Karpas-422 (cell line): ENCODE data around the gene FAM3D. TPM values are rescaled to one million over a fixed set of nuclear protein-coding genes. Genes with fewer than 3 reads are reported as not detected.
"Not testable (repeated sequence)": the region's sequence is repeated elsewhere in the genome, so short reads cannot be mapped to it uniquely, and the experiment has no call there.

Experiments used
- DNase-seq: peaks from one replicate; pipeline ENCODE4 v3.0.0-alpha.2; 2015
- H2AFZ ChIP-seq: fragments of 200-600 bp; sonication (generic); 2 replicates; pipeline ENCODE4 v1.6.1; 2014; ENCODE audit warnings: antibody characterized with exemption, low read length, mixed read lengths
- H3K27ac ChIP-seq: fragments of 200-600 bp; sonication (generic); 2 replicates; pipeline ENCODE4 v1.5.1; 2014; ENCODE audit warnings: mild to moderate bottlenecking, low read length, moderate library complexity
- H3K27me3 ChIP-seq: fragments of 200-600 bp; sonication (generic); 2 replicates; pipeline ENCODE4 v1.6.1; 2014; ENCODE audit warnings: low read length, mixed read lengths
- H3K36me3 ChIP-seq: fragments of 200-600 bp; sonication (generic); 2 replicates; pipeline ENCODE4 v1.6.1; 2014; ENCODE audit warnings: low read length, mixed read lengths; ENCODE audit not compliant: insufficient read depth
- H3K4me1 ChIP-seq: fragments of 200-600 bp; sonication (generic); 2 replicates; pipeline ENCODE4 v1.6.1; 2014; ENCODE audit warnings: mild to moderate bottlenecking, low read length, mixed read lengths
- H3K4me2 ChIP-seq: fragments of 200-600 bp; sonication (generic); 2 replicates; pipeline ENCODE4 v1.6.1; 2014; ENCODE audit warnings: low read length, low read depth, mild to moderate bottlenecking; ENCODE audit not compliant: poor library complexity, severe bottlenecking
- H3K4me3 ChIP-seq: fragments of 200-600 bp; sonication (generic); 2 replicates; pipeline ENCODE4 v1.5.1; 2014; ENCODE audit warnings: mild to moderate bottlenecking, antibody characterized with exemption, low read length, mixed read lengths
- H3K79me2 ChIP-seq: fragments of 200-600 bp; sonication (generic); 2 replicates; pipeline ENCODE4 v1.6.1; 2014; ENCODE audit warnings: mild to moderate bottlenecking, low read length, mixed read lengths
- H3K9ac ChIP-seq: fragments of 200-600 bp; sonication (generic); 2 replicates; pipeline ENCODE4 v1.6.0; 2014; ENCODE audit warnings: low read length
- H3K9me2 ChIP-seq: fragments of 200-600 bp; sonication (generic), shearing (Covaris generic); replicated peaks from 2 replicates; pipeline ENCODE4 v1.6.0; 2014; ENCODE audit warnings: mild to moderate bottlenecking, low read length, moderate library complexity; ENCODE audit not compliant: insufficient read depth
- H3K9me3 ChIP-seq: fragments of 300-700, 200-600 bp; sonication (generic); 2 replicates; pipeline ENCODE4 v1.6.1; 2014; ENCODE audit warnings: low read length, mixed read lengths
- H4K20me1 ChIP-seq: fragments of 200-600 bp; sonication (generic); 2 replicates; pipeline ENCODE4 v1.6.1; 2014; ENCODE audit warnings: mild to moderate bottlenecking, antibody characterized with exemption, low read length, low read depth; ENCODE audit not compliant: insufficient read depth
- total RNA-seq: library from RNA; depleted of rRNA; stranded (reverse); fragments of >200 nt; shearing (Covaris generic); gene quantifications from 2 replicates; pipeline ENCODE4 v1.2.3, GENCODE V29; 2014; ENCODE audit warnings: low replicate concordance; rRNA removed

Gene FAM3D, protein sequence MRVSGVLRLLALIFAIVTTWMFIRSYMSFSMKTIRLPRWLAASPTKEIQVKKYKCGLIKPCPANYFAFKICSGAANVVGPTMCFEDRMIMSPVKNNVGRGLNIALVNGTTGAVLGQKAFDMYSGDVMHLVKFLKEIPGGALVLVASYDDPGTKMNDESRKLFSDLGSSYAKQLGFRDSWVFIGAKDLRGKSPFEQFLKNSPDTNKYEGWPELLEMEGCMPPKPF
- total RNA-seq, result not detected in 2 replicates

DNA sequence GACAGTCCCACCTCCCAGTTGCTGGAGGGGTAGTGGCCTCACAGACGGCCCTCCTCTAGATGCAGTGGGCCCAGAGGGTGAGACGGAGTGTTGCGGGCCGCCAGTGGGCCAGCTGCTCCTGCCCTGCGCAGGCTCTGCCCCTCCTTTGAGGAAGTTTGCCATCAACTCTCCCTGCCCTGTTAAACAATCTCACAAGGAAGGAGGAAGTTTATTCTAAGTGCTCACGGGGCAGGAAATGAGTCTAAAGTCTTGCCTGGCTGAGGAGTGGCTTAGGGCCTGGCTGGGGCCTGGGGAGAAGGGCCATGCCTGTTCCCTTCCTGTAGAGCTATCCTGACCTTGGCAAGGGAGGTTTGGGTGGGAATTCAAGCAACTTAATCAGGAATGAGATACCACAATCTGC lies at the start of gene FAM3D:
Gene FAM3D, minus strand, starts transcription at position 92 of the 400 bp plus-strand sequence. CDS start 11,211 bp downstream, outside the sequence.
- DNase-seq, result no peak
- no peaks in the 10 kb centered on the region for H3K36me3 ChIP-seq
- H3K9me3 ChIP-seq, result no peaks in the 10 kb centered on the region
- no peak within 1 kb of the TSS for H2AFZ ChIP-seq
- H3K4me2 ChIP-seq, result no peak within 1 kb of the TSS
- no peaks in the 10 kb centered on the region for H4K20me1 ChIP-seq
- H3K27me3 ChIP-seq, result no peaks in the 10 kb centered on the region
- H3K9me2 ChIP-seq, result no peaks in the 10 kb centered on the region
- no peak within 1 kb of the TSS for H3K9ac ChIP-seq
- no peak within 1 kb of the TSS for H3K4me3 ChIP-seq
- no peaks in the 10 kb centered on the region for H3K79me2 ChIP-seq
- H3K27ac ChIP-seq, result no peak within 1 kb of the TSS
- H3K4me1 ChIP-seq, result no peaks in the 10 kb centered on the region

DNA sequence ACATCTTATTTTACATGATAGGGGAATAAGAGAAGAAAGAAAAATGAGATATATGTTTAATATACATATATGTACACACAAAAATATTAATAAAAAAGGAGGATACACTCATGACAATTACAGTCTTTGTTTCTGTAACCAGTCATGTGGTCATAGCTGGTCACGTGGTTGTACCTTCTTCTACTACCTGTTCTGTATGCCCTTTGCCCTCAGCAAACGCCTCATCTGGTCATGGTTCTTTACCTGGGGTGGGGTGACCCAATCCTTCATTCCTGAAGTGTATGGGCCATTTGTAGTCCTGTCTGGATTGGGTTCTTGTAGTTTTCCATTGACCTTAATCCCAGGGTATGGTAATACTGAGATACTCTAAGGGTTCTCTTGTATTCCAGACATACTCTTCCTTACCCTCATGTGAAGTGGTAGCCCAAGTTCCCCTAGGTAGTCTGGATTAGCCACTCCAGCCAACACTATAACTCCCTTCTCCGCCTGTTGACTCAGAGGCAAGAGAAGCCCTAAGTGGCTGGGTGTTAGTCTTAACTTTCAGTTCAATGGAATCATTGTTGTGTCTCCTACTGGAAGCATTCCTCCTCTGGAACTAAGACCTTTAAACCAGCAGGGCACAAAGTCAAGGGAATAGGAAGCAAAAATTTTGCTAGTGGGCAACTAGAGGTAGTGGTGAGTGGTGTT lies 47.3 kb upstream of the FAM3D start:
- no peaks in the 10 kb centered on the region for H3K36me3 ChIP-seq
- H3K27ac ChIP-seq, result no peak overlapping the region
- no peaks in the 10 kb centered on the region for H3K79me2 ChIP-seq
- DNase-seq, result no peak
- no peak overlapping the region for H3K4me3 ChIP-seq
- H2AFZ ChIP-seq, result no peak overlapping the region
- no peaks in the 10 kb centered on the region for H3K9me3 ChIP-seq
- H3K27me3 ChIP-seq, result no peaks in the 10 kb centered on the region
- H4K20me1 ChIP-seq, result no peaks in the 10 kb centered on the region
- no peaks in the 10 kb centered on the region for H3K9me2 ChIP-seq
- no peak overlapping the region for H3K4me2 ChIP-seq
- no peaks in the 10 kb centered on the region for H3K4me1 ChIP-seq
- H3K9ac ChIP-seq, result no peak overlapping the region

DNA sequence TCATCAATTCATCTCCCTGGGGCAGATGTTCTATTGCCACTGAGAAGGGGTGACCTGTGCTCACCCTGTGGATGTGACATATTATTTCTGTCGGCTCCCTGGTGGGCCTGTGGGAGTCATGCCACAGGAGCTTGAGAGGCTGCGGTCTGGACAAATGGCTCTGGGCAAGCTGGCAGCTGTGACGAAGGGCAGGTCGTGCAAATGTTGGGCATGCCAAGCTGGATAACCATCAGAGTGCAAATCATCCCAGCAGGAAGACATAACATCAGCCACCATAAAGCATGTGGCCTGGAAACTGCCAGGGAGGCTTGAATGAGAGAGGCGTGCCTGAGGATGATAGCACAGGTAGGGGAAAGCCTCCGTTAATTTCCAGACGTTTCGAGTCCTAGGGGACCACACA lies 45.3 kb upstream of the FAM3D start:
- Histone ChIP-seq H3K9ac (no peak overlapping the region), H3K27ac (no peak overlapping the region)

DNA sequence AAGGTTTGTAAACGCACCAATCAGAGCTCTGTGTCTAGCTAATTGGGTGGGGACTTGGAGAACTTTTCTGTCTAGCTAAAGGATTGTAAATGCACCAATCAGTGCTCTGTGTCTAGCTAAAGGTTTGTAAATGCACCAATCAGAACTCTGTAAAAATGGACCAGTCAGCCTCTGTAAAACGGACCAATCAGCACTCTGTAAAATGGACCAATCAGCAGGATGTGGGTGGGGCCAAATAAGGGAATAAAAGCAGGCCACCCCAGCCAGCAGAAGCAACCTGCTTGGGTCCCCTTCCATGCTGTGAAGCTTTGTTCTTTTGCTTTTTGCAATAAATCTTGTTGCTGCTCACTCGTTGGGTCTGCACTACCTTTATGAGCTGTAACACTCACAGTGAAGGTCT lies 42.4 kb upstream of the FAM3D start:
- H3K4me3 ChIP-seq, H3K9me2 ChIP-seq, H3K9me3 ChIP-seq, H3K27me3 ChIP-seq, DNase-seq, H4K20me1 ChIP-seq, H2AFZ ChIP-seq, H3K27ac ChIP-seq, H3K4me1 ChIP-seq, H3K9ac ChIP-seq, H3K79me2 ChIP-seq, H3K4me2 ChIP-seq, H3K36me3 ChIP-seq: not testable (repeated sequence)

More for the DNA sequence above, 45.3 kb upstream of the FAM3D start:
- no peak for DNase-seq
- Histone ChIP-seq H3K36me3 (no peaks in the 10 kb centered on the region), H3K27me3 (no peaks in the 10 kb centered on the region), H2AFZ (no peak overlapping the region), H3K9me2 (no peaks in the 10 kb centered on the region), H3K4me2 (no peak overlapping the region), H3K4me1 (no peaks in the 10 kb centered on the region), H3K79me2 (no peaks in the 10 kb centered on the region), H3K9me3 (no peaks in the 10 kb centered on the region), H3K4me3 (no peak overlapping the region), H4K20me1 (no peaks in the 10 kb centered on the region)

DNA sequence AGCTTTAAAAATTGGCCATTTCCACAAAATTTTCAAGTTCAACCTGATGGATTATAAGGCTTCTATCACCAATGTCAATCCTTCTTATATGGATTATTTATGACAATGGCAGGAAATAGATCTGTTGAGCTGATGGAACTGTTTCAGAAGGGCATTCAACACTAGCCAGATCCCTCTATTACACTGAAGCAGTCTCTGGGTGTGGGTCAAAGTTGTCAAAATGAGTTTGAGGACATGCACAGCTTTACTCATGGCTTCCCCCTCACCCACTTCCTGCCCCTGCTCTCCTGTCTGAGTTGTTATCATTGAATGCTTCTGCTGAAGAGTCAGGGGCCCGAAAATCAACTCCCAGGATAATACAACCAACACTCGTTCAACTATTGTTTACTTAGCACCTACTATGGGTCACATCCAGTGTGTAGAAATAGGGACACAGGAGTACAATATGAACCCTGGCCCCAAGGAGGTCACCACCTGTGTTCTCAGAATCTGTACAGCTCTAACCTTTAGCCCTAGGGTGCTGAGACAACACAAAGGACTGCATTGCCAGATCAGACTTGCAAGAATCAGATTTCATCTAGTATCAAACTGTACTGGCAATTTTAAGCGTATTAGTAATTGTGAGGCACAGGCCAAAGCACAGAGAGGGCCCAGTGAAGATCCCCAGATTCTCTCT lies 41.7 kb upstream of the FAM3D start:
- Histone ChIP-seq H3K27ac (no peak overlapping the region), H3K27me3 (no peaks in the 10 kb centered on the region), H3K4me1 (no peaks in the 10 kb centered on the region), H2AFZ (no peak overlapping the region), H3K4me3 (no peak overlapping the region), H3K4me2 (no peak overlapping the region), H4K20me1 (no peaks in the 10 kb centered on the region), H3K9me2 (no peaks in the 10 kb centered on the region), H3K9ac (no peak overlapping the region), H3K79me2 (no peaks in the 10 kb centered on the region), H3K9me3 (no peaks in the 10 kb centered on the region), H3K36me3 (no peaks in the 10 kb centered on the region)
- DNase-seq, result no peak

DNA sequence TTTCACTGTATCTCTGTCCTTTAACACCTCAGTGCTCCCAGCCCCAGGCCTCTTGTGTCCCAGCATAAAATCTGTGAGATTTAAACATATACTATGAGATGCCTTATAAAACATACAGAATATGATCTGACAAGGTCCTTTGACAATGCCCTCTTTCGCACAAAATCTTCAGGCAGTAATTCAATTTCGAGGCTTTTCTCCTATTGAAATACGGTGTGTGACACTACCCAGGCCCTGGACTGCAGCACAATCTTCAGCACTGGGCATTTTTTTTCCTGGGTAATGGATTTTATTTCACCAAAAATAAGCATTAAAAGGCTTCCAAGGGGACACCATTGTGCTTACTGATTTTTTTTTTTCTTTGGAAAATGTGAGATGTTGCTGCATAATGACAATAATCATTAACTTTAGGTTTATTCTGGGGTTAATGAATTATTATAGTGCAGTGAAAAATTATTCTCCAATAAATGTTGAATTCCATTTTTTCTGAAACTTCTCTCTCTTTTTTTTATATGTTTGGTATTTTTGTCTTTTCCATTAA lies 40.9 kb upstream of the FAM3D start:
- no peak overlapping the region for H2AFZ ChIP-seq
- no peak overlapping the region for H3K4me2 ChIP-seq
- H3K4me1 ChIP-seq, result no peaks in the 10 kb centered on the region
- no peak overlapping the region for H3K4me3 ChIP-seq
- H3K27me3 ChIP-seq, result no peaks in the 10 kb centered on the region
- H3K79me2 ChIP-seq, result no peaks in the 10 kb centered on the region
- no peak overlapping the region for H3K9ac ChIP-seq
- no peaks in the 10 kb centered on the region for H3K9me2 ChIP-seq
- no peaks in the 10 kb centered on the region for H3K9me3 ChIP-seq
- H3K36me3 ChIP-seq, result no peaks in the 10 kb centered on the region
- H3K27ac ChIP-seq, result no peak overlapping the region
- no peak for DNase-seq
- no peaks in the 10 kb centered on the region for H4K20me1 ChIP-seq

DNA sequence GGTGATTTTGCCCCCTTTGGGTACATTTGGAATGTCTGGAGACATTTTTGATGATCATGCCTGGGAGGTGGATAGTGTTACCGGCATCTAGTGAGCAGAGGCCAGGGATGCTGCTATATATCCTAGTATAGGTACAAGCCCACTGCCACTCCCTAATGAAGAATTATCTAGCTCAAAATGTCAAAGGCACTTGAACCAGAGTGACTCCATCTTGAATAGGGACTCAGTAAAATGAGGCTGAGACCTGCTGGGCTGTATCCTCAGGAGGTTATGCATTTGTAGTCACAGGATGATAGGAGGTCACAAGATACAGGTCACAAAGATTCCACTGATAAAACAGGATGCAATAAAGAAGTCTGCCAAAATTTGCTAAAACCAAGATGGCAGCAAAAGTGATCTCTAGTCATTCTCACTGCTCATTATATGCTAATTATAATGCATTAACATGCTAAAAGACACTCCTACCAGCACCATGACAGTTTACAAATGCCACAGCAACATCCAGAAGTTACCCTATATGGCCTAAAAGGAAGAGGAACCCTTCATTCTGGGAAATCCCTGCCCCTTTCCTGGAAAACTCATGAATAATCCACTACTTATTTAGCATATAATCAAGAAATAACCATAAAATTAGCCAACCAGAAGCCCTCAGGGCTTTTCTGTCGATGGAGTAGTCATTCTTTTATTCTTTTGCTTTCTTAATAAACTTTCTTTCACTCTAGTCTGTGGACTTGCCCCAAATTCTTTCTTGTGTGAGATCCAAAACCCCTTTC lies 40.0 kb upstream of the FAM3D start:
- no peak overlapping the region for H3K4me3 ChIP-seq
- no peaks in the 10 kb centered on the region for H3K79me2 ChIP-seq
- H4K20me1 ChIP-seq, result no peaks in the 10 kb centered on the region
- H3K9me2 ChIP-seq, result no peaks in the 10 kb centered on the region
- H3K36me3 ChIP-seq, result no peaks in the 10 kb centered on the region
- no peaks in the 10 kb centered on the region for H3K27me3 ChIP-seq
- H3K27ac ChIP-seq, result no peak overlapping the region
- H3K9ac ChIP-seq, result no peak overlapping the region
- no peak for DNase-seq
- H3K4me1 ChIP-seq, result no peaks in the 10 kb centered on the region
- no peak overlapping the region for H2AFZ ChIP-seq
- H3K4me2 ChIP-seq, result no peak overlapping the region
- no peaks in the 10 kb centered on the region for H3K9me3 ChIP-seq

DNA sequence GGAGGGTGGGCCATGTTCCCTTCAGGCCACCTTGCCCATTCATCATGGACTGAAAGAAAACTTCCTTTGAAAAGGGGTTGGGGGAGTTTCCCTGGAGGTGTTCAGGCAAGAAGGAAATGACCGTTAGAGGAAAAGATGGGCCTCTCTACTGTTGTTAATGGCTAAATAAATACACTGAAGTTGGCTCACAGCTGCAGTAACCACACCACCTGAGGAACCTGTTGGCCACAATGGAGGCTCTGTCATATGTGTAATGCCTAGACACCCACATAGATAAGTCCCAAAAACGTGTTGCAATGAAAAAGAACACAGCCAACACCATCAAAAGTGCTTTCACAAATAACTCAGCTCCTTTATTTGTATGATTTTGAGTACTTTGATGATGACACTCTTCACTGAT lies 38.2 kb upstream of the FAM3D start:
- H3K27ac ChIP-seq, result no peak overlapping the region
- no peaks in the 10 kb centered on the region for H3K9me3 ChIP-seq
- no peak overlapping the region for H3K9ac ChIP-seq
- no peak overlapping the region for H3K4me2 ChIP-seq
- H2AFZ ChIP-seq, result no peak overlapping the region
- no peaks in the 10 kb centered on the region for H3K4me1 ChIP-seq
- no peaks in the 10 kb centered on the region for H3K9me2 ChIP-seq
- no peaks in the 10 kb centered on the region for H4K20me1 ChIP-seq
- H3K27me3 ChIP-seq, result no peaks in the 10 kb centered on the region
- no peak overlapping the region for H3K4me3 ChIP-seq
- H3K36me3 ChIP-seq, result no peaks in the 10 kb centered on the region
- no peak for DNase-seq
- H3K79me2 ChIP-seq, result no peaks in the 10 kb centered on the region
